HG03280 (cell line): ENCODE results near the gene AIPL1.
A peak's percentile ranks its signal among the peaks of the same experiment; 100 is the strongest.

ENCODE experiments used
- ATAC-seq: cut with Tn5 transposase; IDR thresholded peaks from one replicate; pipeline ENCODE4 v1.9.1; 2021; ENCODE audit warnings: mild to moderate bottlenecking, moderate library complexity; ENCODE audit not compliant: unreplicated experiment

The AIPL1 gene

GRCh38 chr17:6450926-6451832, 16.3 kb upstream of the AIPL1 start:
- no peak for ATAC-seq

- ATAC-seq, result no peak
Observed at GRCh38 chr17:6449307-6449706, 14.4 kb upstream of the AIPL1 start.

GRCh38 chr17:6448473-6448872, 13.6 kb upstream of the AIPL1 start:
- no peak for ATAC-seq

GRCh38 chr17:6446516-6447100, 11.7 kb upstream of the AIPL1 start:
- no peak for ATAC-seq

GRCh38 chr17:6444571-6445335, 9.8 kb upstream of the AIPL1 start:
- ATAC-seq, result no peak

GRCh38 chr17:6443692-6444570, 9.0 kb upstream of the AIPL1 start, which contains the start of gene PIMREG:
TSS of gene PIMREG (plus strand) at chr17:6444455. CDS start at chr17:6445111, 656 bp downstream.
- peak; percentile 88 for ATAC-seq

- ATAC-seq, result no peak
Observed at GRCh38 chr17:6442775-6443174, 7.9 kb upstream of the AIPL1 start.

GRCh38 chr17:6439951-6440350, 5.0 kb upstream of the AIPL1 start:
- no peak for ATAC-seq

- ATAC-seq, result no peak
Observed at GRCh38 chr17:6437956-6438355, 3.0 kb upstream of the AIPL1 start.

GRCh38 chr17:6437466-6437865, 2.5 kb upstream of the AIPL1 start:
- no peak for ATAC-seq

- ATAC-seq, result no peak
Observed at GRCh38 chr17:6435968-6436367, 1.0 kb upstream of the AIPL1 start.

- ATAC-seq, result no peak
Observed at GRCh38 chr17:6430769-6431168, 4.2 kb downstream of the AIPL1 start.

- no peak for ATAC-seq
Observed at GRCh38 chr17:6429266-6429665, 5.7 kb downstream of the AIPL1 start.

GRCh38 chr17:6428207-6428965, 6.5 kb downstream of the AIPL1 start:
- no peak for ATAC-seq

- no peak for ATAC-seq
Observed at GRCh38 chr17:6427279-6427781, 7.6 kb downstream of the AIPL1 start.

- no peak for ATAC-seq
Observed at GRCh38 chr17:6426356-6427101, 8.4 kb downstream of the AIPL1 start.

- no peak for ATAC-seq
Observed at GRCh38 chr17:6425407-6425806, 9.5 kb downstream of the AIPL1 start.

GRCh38 chr17:6423931-6424330, 11.0 kb downstream of the AIPL1 start:
- ATAC-seq, result no peak

- no peak for ATAC-seq
Observed at GRCh38 chr17:6422654-6423241, 12.2 kb downstream of the AIPL1 start.
